GM20431 (cell line): Measurements from ENCODE around the gene ETFDH.
"Not testable (repeated sequence)": the region's sequence is repeated elsewhere in the genome, so short reads cannot be mapped to it uniquely, and the experiment has no call there.

Experiments used
- in situ Hi-C: fragments of 300-500 bp; cut with MseI, MboI; formaldehyde crosslinking; loops from one replicate; pipeline ENCODE4 v1.15.0; 2020; ENCODE audit warnings: low sequenced_read_pairs; ENCODE audit not compliant: unreplicated experiment

ETFDH gene

DNA sequence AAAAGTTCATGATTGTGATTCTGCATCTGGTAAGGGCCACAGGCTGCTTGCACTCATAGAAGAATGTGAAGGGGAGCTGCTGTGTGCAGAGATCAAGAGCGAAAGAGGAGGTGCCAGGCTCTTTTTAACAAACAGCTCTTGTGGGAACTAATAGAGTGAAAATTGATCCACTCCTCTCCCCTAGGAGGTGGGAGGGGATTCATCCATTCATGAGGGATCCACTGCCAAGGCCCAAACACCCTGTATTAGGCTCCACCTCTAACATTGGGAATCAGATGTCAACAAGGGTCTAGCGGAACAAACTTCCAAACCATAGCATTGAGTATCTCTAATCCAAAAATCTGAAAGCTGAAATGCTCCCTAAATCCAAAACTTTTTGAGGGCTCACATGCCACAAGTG is 67.5 kb downstream of the ETFDH start:
- in situ Hi-C loops, result loop anchor here (25.0 kb wide), 1 partner anchor 98 kb away; no protein-coding TSS in a partner anchor

DNA sequence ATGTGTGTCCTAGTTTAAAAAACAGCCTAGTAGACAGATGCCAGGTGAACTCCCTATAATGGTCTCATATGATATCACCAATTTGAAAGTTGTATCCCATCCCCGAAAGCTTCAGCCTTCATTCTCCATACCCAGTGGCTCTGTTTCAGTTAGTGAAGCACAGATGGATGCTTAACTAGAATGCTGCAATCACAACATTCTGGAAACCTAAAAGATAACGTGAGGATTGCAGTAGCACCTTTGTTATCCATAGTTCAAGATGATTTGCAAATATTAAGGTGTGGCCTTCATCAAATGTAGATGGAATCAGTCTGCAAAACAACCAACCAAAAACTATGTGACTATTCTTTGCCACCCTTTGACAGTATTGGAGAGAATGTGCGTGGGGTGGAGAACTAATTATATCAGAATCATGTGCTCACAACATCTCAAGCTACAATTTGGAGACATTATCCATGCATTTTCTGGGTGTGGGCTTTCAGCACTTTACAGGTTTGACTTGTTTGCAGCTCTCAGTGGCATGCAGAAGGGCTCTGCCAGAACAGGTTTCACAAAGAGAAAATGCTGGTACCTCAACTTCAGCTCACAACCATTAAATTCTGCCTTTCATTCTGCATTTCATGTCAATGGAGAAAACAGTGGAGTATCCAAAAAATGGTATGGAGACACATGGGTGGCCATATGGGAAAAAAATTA is 69.4 kb downstream of the ETFDH start:
- in situ Hi-C loops, result loop anchor here (25.0 kb wide), 1 partner anchor 96 kb away; no protein-coding TSS in a partner anchor

DNA sequence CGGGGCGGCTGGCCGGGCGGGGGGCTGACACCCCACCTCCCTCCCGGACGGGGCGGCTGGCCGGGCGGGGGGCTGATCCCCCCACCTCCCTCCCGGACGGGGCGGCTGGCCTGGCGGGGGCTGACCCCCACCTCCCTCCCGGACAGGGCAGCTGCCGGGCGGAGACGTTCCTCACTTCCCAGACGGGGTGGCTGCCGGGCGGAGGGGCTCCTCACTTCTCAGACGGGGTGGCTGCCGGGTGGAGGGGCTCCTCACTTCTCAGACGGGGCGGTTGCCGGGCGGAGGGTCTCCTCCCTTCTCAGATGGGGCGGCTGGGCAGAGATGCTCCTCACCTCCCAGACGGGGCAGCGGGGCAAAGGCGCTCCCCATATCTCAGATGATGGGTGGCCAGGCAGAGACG is 74.4 kb downstream of the ETFDH start:
- in situ Hi-C loops, result loop anchor here (25.0 kb wide), 1 partner anchor 91 kb away; no protein-coding TSS in a partner anchor

DNA sequence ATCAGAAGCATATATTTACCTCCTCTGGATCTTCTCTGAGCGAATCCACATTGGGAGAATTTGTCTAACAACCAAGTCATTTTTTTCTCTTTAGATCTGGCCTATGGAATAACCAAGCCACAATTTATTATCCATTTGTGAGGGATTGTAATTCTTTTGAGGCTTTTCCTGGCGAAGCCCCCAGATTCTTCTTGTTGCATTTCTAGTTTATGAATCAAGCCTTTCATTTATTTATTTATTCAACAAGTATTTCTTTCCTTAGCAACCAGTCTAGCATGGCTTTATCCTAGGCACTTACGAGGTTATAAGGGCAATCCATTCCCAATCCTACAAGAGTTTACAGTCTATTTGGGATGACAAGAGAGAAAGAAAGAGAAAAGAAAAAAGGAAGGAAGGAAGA is 78.3 kb downstream of the ETFDH start:
- in situ Hi-C loops, result no loop called here

DNA sequence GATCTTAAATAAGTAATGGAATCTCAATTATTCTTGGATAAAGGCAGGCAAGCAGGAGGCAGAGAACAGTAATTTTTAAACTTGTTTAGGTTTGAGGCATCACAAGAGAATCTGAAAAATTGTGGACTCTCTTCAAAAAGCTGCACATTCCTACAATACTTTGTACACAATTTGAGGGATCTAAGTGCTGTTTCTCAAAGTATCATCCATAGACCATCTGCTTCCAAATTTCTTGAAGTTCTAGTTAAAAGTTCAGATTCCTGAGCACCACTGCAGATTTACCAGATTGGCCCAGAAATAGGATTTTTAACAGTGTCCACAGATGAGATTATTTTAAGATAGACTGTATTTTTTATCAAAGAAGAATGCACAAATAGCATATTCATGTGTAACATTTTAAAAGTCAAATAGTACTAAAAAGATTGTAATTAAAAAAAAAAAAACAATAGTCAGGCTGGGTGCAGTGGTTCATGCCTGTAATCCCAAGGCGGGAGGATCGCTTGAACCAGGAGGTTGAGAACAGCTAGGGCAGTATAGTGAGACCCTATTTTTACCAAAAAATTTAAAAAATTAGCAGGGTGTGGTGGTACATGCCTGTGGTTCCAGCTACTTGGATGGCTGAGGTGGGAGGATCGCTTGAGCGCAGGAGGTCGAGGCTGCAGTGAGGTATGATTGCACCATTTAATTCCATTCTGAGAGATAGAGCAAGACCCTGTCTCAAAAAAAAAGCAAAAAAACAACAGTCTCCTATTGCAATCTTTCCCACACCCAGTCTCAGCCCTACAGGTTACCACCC is 82.5 kb downstream of the ETFDH start:
- in situ Hi-C loops, result no loop called here

DNA sequence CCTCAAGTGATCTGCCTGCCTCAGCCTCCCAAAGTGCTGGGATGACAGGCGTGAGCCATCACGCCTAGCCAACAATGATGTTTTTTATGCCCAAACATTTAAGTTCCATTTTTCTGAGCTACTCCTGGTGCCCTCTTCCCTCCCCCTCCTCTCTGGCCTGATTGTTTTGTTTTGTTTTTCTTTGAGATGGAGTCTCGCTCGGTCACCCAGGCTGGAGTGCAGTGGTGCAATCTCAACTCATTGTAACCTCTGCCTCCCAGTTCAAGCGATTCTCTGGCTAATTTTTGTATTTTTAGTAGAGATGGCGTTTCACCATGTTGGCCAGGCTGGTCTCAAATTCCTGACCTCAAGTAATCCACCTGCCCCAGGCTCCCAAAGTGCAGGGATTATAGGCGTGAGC is 83.7 kb downstream of the ETFDH start:
- in situ Hi-C loops, result not testable (repeated sequence)

DNA sequence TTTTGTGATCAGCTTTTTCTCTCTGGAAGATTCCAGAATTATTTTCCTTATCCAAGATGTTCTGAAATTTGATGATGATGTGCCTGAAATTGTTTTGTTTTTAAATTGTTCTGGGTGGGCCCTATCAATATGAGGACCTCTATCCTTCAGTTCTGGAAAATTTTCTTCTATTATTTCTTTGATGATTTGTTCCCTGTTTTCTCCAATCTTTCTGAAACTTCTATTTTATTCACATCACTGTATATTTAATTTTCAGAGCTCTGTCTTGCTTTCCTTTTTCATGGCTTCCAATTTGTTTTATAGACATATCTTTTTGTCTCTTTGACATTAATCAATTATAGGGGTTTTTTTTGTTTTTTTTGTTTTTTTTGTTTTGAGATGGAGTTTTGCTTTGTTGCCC is 84.5 kb downstream of the ETFDH start:
- in situ Hi-C loops, result no loop called here

DNA sequence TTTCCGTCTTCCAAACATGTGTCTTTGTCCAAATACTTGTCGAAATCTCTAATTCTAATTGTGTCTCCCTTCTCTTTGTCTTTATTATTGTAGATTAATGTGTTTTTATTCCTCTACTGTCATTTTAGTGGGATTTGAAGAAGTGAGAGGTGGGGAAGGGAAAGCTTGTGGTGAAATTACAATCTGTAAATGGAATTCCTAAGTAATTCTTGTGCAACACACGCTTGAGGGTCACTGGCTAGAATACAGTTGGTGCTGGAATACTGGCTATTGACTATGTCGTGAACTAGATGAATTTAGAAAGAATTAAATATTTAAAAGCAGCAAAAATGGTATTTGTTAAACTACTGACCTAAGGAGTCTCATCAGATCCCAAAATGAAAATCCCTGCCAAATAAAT is 86.0 kb downstream of the ETFDH start:
- in situ Hi-C loops, result no loop called here

DNA sequence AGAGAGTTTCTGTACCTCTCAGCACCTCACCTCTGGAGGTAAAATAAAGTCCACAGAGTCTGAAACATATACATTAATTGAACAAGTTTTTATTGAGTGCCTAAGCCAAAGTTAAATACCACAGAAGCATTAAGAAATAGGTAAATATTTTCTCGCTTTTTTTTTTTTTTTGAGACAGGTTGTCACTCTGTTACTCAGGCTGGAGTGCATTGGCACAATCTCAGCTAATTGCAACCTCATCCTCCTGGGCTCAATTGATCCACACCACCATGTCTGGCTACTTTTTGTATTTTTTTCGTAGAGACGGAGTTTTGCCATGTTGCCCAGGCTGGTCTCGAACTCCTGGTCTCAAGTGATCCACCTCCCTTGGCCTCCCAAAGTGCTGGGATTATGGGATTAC is 86.6 kb downstream of the ETFDH start:
- in situ Hi-C loops, result no loop called here
